D721Med (cell line): ENCODE results near the gene MAST3.

Experiments
- DNase-seq: peaks from one replicate; pipeline ENCODE4 v3.0.0; 2011; ENCODE audit warnings: low spot score; ENCODE audit not compliant: insufficient read length
- FAIRE-seq: peaks from 2 replicates; lab custom pipeline; 2011; peaks lifted over from hg19 to GRCh38; lab: Jason Lieb, UNC
- TF ChIP-seq, protein P1 (sequence below): IDR thresholded peaks from 2 replicates; pipeline ENCODE4 v1.5.1; 2012; ENCODE audit warnings: mild to moderate bottlenecking, control low read depth; ENCODE audit not compliant: insufficient read depth; ENCODE audit errors: missing control alignments

The MAST3 gene

DNA sequence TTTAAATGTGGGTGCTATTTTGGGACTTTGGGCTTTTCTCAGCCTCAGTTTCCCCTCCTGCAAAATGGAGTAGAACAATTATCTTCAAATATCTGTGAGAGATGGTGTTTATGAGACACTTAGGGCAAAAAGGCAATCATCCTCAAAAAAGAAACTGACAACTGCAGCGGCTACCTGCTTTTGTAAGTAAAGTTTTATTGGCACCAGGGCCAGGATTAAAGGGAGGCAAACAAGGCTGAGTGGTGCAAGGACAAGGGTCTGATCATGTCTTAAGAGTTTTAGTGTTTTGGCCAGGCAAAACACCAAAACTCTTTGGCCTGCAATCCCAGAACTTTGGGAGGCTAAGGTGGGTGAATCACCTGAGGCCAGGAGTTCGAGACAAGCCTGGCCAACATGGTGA is 1.3 kb upstream of the MAST3 start:
- DNase-seq (no peak), FAIRE-seq (no peak)
- TF ChIP-seq, protein P1, sequence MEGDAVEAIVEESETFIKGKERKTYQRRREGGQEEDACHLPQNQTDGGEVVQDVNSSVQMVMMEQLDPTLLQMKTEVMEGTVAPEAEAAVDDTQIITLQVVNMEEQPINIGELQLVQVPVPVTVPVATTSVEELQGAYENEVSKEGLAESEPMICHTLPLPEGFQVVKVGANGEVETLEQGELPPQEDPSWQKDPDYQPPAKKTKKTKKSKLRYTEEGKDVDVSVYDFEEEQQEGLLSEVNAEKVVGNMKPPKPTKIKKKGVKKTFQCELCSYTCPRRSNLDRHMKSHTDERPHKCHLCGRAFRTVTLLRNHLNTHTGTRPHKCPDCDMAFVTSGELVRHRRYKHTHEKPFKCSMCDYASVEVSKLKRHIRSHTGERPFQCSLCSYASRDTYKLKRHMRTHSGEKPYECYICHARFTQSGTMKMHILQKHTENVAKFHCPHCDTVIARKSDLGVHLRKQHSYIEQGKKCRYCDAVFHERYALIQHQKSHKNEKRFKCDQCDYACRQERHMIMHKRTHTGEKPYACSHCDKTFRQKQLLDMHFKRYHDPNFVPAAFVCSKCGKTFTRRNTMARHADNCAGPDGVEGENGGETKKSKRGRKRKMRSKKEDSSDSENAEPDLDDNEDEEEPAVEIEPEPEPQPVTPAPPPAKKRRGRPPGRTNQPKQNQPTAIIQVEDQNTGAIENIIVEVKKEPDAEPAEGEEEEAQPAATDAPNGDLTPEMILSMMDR = no peak

DNA sequence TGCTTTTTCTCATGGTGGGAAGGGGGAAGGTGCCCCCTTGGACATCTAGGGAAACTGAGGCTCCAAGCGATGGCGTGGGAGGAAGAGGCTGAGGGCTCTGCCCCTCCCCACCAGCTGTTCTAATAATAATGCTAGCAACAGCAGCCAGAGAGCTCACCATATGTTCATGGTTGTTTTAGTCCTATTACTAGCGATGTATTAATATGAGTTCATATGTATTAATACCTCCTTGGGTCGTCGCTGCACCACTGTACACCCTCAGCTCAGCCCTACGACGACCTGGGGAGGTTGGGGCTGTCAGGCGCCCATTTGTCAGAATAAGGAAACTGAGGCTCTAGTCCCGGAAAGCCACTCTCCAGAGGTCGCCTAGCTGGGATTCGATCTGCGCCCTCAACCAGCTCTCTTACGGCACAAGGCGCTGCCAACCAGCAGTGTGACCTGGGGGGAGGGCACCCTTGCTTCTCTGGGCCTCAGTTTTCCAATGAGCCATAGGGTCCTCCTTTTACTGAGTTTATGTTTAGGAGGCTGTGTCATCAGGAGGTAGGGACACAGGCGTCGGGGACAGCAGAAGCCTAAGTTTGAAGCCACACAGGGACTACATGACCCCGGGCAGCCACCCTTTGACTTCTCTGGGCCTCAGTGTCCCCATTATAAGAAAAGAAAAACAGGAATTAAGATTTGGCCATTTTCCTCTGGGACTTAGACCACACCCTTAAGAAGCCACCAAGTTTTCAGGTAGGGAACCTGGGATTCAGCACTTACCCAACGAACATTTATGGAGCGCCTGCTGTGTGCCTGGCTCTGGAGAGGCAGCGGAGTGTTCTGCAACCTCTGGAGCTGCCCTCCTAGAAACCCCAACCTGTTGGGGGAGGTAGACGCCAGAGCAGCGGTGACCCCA is 664 bp downstream of the MAST3 start:
- TF ChIP-seq, protein P1 = no peak
- FAIRE-seq (no peak), DNase-seq (no peak)

DNA sequence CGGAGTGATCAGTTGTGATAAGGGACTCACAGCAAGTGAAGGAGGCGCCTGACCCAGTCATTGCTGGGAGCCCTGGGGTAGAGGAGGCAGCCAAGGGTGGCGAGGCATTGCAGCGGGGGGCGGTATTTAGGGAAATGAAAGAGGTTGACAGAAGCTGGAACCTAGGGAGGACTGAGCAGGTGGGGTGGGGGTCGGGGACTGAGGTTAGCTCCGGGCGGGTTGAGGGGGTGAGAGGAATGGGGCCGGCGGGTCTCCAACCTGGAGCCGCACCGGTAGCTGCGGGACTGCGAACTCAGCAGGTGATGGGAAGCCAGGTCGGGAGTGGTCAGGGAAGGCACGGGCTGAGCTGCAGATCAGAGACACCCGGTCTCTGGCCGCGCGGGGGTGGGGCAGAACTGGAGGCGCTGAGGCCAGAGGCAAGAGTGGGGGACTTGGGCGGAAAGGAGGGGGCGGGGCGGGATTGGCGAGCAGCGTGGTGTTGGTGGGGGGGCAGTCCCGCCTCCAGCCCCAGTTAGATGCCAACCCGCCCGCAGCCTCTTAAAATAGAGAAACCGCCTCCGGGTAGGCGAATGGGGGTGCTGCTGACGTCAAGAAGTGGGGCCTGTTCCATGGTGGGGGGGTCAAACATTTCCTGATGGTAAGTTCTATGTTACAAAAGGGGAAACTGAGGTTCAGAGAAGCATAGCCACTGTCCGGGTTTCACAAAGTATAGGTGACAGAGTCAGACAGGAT is 1.5 kb downstream of the MAST3 start:
- DNase-seq = no peak
- FAIRE-seq = no peak
- TF ChIP-seq, protein P1 = no peak

DNA sequence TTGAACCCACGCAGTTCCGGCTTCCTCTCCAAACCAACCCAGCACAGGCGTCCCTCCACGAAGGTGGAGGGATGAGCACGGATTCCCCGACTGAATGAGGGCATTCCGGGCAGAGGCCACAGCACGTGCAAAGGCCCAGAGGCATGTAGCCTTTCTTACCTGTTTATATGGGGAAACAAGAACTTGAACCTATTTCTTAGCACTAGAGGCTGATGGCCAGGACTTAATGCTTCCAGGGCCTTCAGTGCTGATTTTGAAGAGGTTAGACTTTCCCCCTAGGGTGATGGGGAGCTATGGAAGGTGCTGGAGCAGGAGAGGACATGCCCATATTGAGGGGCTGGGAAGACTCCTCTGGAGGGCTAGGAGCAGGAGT is 2.0 kb downstream of the MAST3 start:
- DNase-seq = no peak
- TF ChIP-seq, protein P1 = no peak
- FAIRE-seq = no peak

DNA sequence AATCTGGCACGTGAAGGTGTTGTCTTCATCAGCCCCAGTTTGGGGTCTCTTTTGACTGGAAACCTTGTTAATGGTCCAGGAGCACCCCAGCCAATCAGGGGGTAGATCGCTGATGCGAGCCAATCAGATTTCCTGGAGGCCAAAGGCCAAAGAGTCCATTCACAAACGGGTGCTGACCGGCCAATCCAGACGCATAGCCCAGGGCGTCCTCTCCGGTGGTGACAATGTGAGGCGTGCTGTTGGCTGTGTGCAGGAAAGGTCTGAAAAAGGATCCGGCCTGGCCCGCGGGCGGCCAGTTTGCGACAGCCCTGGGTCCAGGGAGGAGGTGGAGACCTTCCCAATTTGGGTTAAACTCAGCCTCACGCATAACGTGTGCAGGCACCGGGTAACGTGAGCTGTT is 3.1 kb downstream of the MAST3 start:
- DNase-seq (no peak), FAIRE-seq (no peak)
- TF ChIP-seq, protein P1 = no peak

DNA sequence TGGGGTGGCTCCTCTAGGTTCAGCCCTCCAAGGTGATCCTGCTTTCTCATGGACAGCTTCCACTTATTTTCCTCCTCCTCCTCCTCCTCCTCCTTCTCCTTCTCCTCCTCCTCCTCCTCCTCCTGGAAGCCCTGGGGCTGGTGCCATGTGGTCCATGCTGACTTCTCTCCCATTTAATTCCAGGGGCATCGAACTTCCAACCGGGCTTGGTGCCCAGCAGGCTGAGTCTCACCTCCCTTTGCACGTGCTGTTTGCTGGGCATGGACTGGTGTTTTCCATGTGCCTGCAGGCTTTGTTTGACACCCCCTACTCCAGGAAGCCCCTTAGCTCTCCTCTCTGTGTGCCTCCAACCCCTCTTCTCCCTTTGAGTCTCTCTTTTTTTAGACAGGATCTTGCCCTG is 3.7 kb downstream of the MAST3 start:
- TF ChIP-seq, protein P1 = no peak
- DNase-seq (no peak), FAIRE-seq (no peak)
